Stomach (tissue), 4 donors: Measurements from ENCODE around the gene NCAPG2.

Source experiments
- POLR2AphosphoS5 ChIP-seq, 3 donors: sonication (generic); formaldehyde crosslinking; IDR thresholded peaks; one replicate each; pipeline ENCODE4 v1.6.1; 2016; ENCODE audit warnings: antibody characterized with exemption in 3 of 3
- TF ChIP-seq, protein P1 (sequence below), 7 experiments: fragments of 450-650 bp in 4 of 7; fragments of 200-600 bp in 3 of 7; sonication (generic) in 3 of 7; IDR thresholded peaks; one replicate each; pipeline ENCODE4 v1.5.1; 2016 to 2019; ENCODE audit warnings: antibody characterized with exemption in 7 of 7, control low read depth in 2 of 7, mild to moderate bottlenecking in 1 of 7

GRCh38 chr7:158588878-158589442 lies 115.6 kb downstream of the NCAPG2 start:
- TF ChIP-seq, protein P1, sequence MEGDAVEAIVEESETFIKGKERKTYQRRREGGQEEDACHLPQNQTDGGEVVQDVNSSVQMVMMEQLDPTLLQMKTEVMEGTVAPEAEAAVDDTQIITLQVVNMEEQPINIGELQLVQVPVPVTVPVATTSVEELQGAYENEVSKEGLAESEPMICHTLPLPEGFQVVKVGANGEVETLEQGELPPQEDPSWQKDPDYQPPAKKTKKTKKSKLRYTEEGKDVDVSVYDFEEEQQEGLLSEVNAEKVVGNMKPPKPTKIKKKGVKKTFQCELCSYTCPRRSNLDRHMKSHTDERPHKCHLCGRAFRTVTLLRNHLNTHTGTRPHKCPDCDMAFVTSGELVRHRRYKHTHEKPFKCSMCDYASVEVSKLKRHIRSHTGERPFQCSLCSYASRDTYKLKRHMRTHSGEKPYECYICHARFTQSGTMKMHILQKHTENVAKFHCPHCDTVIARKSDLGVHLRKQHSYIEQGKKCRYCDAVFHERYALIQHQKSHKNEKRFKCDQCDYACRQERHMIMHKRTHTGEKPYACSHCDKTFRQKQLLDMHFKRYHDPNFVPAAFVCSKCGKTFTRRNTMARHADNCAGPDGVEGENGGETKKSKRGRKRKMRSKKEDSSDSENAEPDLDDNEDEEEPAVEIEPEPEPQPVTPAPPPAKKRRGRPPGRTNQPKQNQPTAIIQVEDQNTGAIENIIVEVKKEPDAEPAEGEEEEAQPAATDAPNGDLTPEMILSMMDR (IDR thresholded peaks at IDR 0.05): no peak
- no peak for TF ChIP-seq POLR2AphosphoS5 (IDR thresholded peaks at IDR 0.05)
